HFF-Myc (cell line): ENCODE results near the gene CACNA1E.

ENCODE experiments used
- DNase-seq: peaks from one replicate; pipeline ENCODE4 v3.0.0-alpha.2; 2011; ENCODE audit warnings: low read depth; ENCODE audit errors: extremely low read depth
- H3K4me3 ChIP-seq: replicated peaks from 2 replicates; pipeline ENCODE4 v1.5.1; 2011; ENCODE audit warnings: low read depth, mild to moderate bottlenecking, control low read depth, low read length
- TF ChIP-seq, protein P1 (sequence below): IDR thresholded peaks from 2 replicates; pipeline ENCODE4 v1.5.1; 2012; ENCODE audit warnings: mild to moderate bottlenecking, low read depth, low read length, control low read depth; ENCODE audit errors: missing control alignments

CACNA1E gene

DNA sequence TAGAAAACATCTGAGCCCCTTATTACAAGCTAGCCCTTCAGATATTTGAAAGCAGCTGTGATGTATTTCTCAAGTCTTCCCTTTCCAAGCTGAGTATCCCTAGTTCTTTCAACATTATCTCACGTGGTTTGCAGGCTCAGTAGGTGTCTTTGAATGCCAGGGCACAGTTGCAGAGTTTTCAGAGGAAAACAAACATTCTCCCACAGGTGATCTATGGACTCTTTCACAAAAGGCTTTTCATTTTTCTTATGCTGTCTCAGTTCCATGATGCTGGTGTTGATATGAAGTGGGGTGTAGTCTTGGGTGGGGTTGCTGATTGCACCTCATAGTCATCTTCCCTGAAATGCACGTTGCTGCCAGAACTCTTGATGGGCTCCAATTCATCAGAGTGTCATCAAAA lies 17.3 kb downstream of the CACNA1E start:
- DNase-seq, result no peak
- H3K4me3 ChIP-seq, result no peak overlapping the region
- TF ChIP-seq, protein P1, sequence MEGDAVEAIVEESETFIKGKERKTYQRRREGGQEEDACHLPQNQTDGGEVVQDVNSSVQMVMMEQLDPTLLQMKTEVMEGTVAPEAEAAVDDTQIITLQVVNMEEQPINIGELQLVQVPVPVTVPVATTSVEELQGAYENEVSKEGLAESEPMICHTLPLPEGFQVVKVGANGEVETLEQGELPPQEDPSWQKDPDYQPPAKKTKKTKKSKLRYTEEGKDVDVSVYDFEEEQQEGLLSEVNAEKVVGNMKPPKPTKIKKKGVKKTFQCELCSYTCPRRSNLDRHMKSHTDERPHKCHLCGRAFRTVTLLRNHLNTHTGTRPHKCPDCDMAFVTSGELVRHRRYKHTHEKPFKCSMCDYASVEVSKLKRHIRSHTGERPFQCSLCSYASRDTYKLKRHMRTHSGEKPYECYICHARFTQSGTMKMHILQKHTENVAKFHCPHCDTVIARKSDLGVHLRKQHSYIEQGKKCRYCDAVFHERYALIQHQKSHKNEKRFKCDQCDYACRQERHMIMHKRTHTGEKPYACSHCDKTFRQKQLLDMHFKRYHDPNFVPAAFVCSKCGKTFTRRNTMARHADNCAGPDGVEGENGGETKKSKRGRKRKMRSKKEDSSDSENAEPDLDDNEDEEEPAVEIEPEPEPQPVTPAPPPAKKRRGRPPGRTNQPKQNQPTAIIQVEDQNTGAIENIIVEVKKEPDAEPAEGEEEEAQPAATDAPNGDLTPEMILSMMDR, result no peak

DNA sequence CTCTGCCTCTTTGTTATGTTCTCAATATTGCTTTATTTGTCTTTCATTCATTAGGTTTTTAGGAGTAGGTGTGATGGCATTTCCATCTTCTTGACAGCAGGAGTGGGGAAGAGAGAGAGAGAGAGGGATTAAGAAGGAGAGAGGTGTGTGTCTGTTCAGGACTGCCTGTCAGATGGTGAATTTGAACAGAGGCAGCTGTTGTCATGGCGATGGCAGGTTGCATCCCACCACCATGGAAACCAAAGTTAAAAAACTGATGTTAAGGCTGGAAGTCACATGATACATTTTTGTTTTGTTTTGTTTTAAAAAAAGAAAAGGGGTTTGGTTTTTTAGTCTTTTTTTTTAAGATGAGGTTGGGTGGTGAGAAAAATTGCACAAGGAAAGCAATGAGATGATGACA lies 18.3 kb downstream of the CACNA1E start:
- no peak overlapping the region for H3K4me3 ChIP-seq
- no peak for DNase-seq
- TF ChIP-seq, protein P1, result no peak

- no peak for DNase-seq
- TF ChIP-seq, protein P1, result no peak
- no peak overlapping the region for H3K4me3 ChIP-seq
Measured at GRCh38 chr1:181503171-181503810, 20.0 kb downstream of the CACNA1E start.

- H3K4me3 ChIP-seq, result no peak overlapping the region
- no peak for DNase-seq
- TF ChIP-seq, protein P1, result peak; percentile 34
Measured at GRCh38 chr1:181504399-181504842, 21.1 kb downstream of the CACNA1E start.

- no peak overlapping the region for H3K4me3 ChIP-seq
- DNase-seq, result no peak
- TF ChIP-seq, protein P1, result no peak
Measured at GRCh38 chr1:181506563-181507353, 23.4 kb downstream of the CACNA1E start.

- no peak for DNase-seq
- no peak overlapping the region for H3K4me3 ChIP-seq
- TF ChIP-seq, protein P1, result no peak
Measured at GRCh38 chr1:181508486-181509165, 25.3 kb downstream of the CACNA1E start.
